ENCODE data around the gene DNAH8. TPM values are rescaled to one million over a fixed set of nuclear protein-coding genes. Genes with fewer than 3 reads are reported as not detected.

Gene DNAH8
- total RNA-seq, 1 experiment from 2014 or later = not detected

DNA sequence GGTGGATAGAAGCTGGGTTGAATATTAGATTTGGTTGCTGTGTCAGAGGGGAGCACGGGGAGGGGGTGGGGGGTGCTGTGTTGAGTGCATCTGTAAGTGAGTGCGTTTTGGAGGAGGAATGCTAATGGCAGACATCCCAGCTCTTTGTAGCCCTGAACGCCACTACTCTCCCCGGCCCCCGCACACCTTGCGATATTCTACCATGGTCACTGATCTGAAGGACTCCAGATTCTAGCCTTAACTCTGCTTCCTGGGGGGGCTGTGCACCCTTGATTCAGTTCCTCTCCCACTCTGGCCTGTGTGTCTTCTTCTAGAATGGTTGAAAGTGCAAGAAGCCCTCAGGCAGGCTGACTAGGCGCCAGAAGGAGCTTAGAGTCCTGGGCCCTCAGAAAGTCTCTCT is 340.6 kb downstream of the DNAH8 start:
- BruUV-seq (replicated peaks) = no TSS peak
- ATAC-seq (no peak), DNase-seq (ENCODE audit: low read depth, low spot score) (no peak)
- Histone ChIP-seq H3K27me3 (ENCODE audit: control insufficient read depth, insufficient read depth, low read length) (peaks cover 2% of the 10 kb centered on the region; the same call in 1 of the 2 replicates), H3K4me1 (ENCODE audit: control insufficient read depth, insufficient read depth, low read length) (peaks cover 4% of the 10 kb centered on the region; the same call in 1 of the 2 replicates), H3K36me3 (ENCODE audit: control insufficient read depth, insufficient read depth, low read length) (no peaks in the 10 kb centered on the region), H3K4me3 (ENCODE audit: low read depth in 2 of 2, low read length in 2 of 2) (no peak overlapping the region), H3K9me3 (ENCODE audit: control insufficient read depth, insufficient read depth, low read depth, low read length) (no peaks in the 10 kb centered on the region), H3K27ac (ENCODE audit: low read length) (no peak overlapping the region)
- POLR2A ChIA-PET = interaction anchor here (0.6 kb wide), 1 partner anchor 202 kb away, joined by 3 read pairs; no protein-coding TSS in a partner anchor
- CTCF ChIA-PET = no interaction called here
- intact Hi-C loops (cut with micrococcal nuclease; ENCODE audit: unreplicated experiment) (no loop called here), in situ Hi-C loops (cut with HindIII; ENCODE audit: low pct_unique_long_range_greater_than_20kb, low sequenced_read_pairs) (no loop called here)
- TF ChIP-seq, protein P1, sequence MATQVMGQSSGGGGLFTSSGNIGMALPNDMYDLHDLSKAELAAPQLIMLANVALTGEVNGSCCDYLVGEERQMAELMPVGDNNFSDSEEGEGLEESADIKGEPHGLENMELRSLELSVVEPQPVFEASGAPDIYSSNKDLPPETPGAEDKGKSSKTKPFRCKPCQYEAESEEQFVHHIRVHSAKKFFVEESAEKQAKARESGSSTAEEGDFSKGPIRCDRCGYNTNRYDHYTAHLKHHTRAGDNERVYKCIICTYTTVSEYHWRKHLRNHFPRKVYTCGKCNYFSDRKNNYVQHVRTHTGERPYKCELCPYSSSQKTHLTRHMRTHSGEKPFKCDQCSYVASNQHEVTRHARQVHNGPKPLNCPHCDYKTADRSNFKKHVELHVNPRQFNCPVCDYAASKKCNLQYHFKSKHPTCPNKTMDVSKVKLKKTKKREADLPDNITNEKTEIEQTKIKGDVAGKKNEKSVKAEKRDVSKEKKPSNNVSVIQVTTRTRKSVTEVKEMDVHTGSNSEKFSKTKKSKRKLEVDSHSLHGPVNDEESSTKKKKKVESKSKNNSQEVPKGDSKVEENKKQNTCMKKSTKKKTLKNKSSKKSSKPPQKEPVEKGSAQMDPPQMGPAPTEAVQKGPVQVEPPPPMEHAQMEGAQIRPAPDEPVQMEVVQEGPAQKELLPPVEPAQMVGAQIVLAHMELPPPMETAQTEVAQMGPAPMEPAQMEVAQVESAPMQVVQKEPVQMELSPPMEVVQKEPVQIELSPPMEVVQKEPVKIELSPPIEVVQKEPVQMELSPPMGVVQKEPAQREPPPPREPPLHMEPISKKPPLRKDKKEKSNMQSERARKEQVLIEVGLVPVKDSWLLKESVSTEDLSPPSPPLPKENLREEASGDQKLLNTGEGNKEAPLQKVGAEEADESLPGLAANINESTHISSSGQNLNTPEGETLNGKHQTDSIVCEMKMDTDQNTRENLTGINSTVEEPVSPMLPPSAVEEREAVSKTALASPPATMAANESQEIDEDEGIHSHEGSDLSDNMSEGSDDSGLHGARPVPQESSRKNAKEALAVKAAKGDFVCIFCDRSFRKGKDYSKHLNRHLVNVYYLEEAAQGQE (IDR thresholded peaks at IDR 0.05; ENCODE audit: insufficient read depth in 1 of 2, low read depth in 2 of 2, low read length in 1 of 2) = no peak
- TF ChIP-seq TCF7L2 (IDR thresholded peaks at IDR 0.05; ENCODE audit: low read depth, low read length) = no peak

DNA sequence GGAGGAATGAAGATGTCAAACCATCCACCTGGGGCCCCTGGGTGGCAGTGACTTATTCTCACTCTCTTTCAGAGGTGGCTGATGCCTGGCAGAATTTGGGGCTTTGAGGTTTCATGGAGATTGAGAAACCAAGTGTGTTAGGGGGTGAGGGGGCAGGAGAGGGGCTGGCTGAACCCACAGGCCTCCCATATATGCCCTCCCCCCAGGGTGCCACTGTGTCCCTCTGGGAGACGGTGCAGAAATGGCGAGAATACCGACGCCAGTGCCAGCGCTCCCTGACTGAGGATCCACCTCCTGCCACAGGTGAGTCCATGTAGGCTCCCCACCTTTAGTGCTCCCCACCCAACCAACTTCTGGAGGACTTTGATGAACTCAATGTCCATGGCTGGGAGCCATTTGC is 341.1 kb downstream of the DNAH8 start:
- DNase-seq (ENCODE audit: low read depth, low spot score) (no peak), ATAC-seq (no peak)
- peaks cover 2% of the 10 kb centered on the region; the same call in 1 of the 2 replicates for H3K27me3 ChIP-seq (ENCODE audit: control insufficient read depth, insufficient read depth, low read length)
- no peak overlapping the region for H3K4me3 ChIP-seq (ENCODE audit: low read depth in 2 of 2, low read length in 2 of 2)
- intact Hi-C loops (cut with micrococcal nuclease; ENCODE audit: unreplicated experiment) (no loop called here), in situ Hi-C loops (cut with HindIII; ENCODE audit: low pct_unique_long_range_greater_than_20kb, low sequenced_read_pairs) (no loop called here)
- no peaks in the 10 kb centered on the region for H3K9me3 ChIP-seq (ENCODE audit: control insufficient read depth, insufficient read depth, low read depth, low read length)
- BruUV-seq (replicated peaks) = no TSS peak
- H3K27ac ChIP-seq (ENCODE audit: low read length) = no peak overlapping the region
- TF ChIP-seq TCF7L2 (IDR thresholded peaks at IDR 0.05; ENCODE audit: low read depth, low read length) (no peak), POLR2AphosphoS5 (IDR thresholded peaks at IDR 0.05; ENCODE audit: low read depth, low read length) (no peak), SIN3A (IDR thresholded peaks at IDR 0.05; ENCODE audit: borderline replicate concordance, insufficient read depth, low read depth, low read length) (no peak)
- TF ChIP-seq, protein P1 (IDR thresholded peaks at IDR 0.05; ENCODE audit: insufficient read depth in 1 of 2, low read depth in 2 of 2, low read length in 1 of 2) = no peak
- TF ChIP-seq, protein P2, sequence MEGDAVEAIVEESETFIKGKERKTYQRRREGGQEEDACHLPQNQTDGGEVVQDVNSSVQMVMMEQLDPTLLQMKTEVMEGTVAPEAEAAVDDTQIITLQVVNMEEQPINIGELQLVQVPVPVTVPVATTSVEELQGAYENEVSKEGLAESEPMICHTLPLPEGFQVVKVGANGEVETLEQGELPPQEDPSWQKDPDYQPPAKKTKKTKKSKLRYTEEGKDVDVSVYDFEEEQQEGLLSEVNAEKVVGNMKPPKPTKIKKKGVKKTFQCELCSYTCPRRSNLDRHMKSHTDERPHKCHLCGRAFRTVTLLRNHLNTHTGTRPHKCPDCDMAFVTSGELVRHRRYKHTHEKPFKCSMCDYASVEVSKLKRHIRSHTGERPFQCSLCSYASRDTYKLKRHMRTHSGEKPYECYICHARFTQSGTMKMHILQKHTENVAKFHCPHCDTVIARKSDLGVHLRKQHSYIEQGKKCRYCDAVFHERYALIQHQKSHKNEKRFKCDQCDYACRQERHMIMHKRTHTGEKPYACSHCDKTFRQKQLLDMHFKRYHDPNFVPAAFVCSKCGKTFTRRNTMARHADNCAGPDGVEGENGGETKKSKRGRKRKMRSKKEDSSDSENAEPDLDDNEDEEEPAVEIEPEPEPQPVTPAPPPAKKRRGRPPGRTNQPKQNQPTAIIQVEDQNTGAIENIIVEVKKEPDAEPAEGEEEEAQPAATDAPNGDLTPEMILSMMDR (IDR thresholded peaks at IDR 0.05) = no peak
- no peaks in the 10 kb centered on the region for H3K36me3 ChIP-seq (ENCODE audit: control insufficient read depth, insufficient read depth, low read length)
- CTCF ChIA-PET = no interaction called here
- H3K4me1 ChIP-seq (ENCODE audit: control insufficient read depth, insufficient read depth, low read length) = peaks cover 4% of the 10 kb centered on the region; the same call in 1 of the 2 replicates
- POLR2A ChIA-PET = no interaction called here

Data from Panc1 (cell line).